Osteocyte (in vitro differentiated cells): ENCODE data around the gene UNC13D. TPM values are rescaled to one million over a fixed set of nuclear protein-coding genes. Genes with fewer than 3 reads are reported as not detected.
"Not testable (repeated sequence)": the region's sequence is repeated elsewhere in the genome, so short reads cannot be mapped to it uniquely, and the experiment has no call there.

ENCODE experiments used
- DNase-seq: peaks from one replicate; pipeline ENCODE4 v3.0.0; 2021; ENCODE audit warnings: mixed read lengths; ENCODE audit not compliant: unreplicated experiment; ENCODE audit errors: extremely low spot score
- H3K27ac Mint-ChIP-seq: one replicate; pipeline ENCODE4 v1.8.0; 2021; ENCODE audit warnings: mild to moderate bottlenecking, mixed read lengths; ENCODE audit not compliant: unreplicated experiment
- H3K27me3 Mint-ChIP-seq: one replicate; pipeline ENCODE4 v1.8.0; 2021; ENCODE audit warnings: mixed read lengths; ENCODE audit not compliant: unreplicated experiment
- H3K36me3 Mint-ChIP-seq: one replicate; pipeline ENCODE4 v1.8.0; 2021; ENCODE audit warnings: mixed read lengths; ENCODE audit not compliant: unreplicated experiment
- H3K4me1 Mint-ChIP-seq: one replicate; pipeline ENCODE4 v1.8.0; 2021; ENCODE audit warnings: mixed read lengths; ENCODE audit not compliant: unreplicated experiment
- H3K4me3 Mint-ChIP-seq: one replicate; pipeline ENCODE4 v1.8.0; 2021; ENCODE audit warnings: mild to moderate bottlenecking, moderate library complexity, mixed read lengths; ENCODE audit not compliant: unreplicated experiment
- H3K9me3 Mint-ChIP-seq: one replicate; pipeline ENCODE4 v1.8.0; 2021; ENCODE audit warnings: mixed read lengths; ENCODE audit not compliant: unreplicated experiment
- microRNA-seq: library from miRNA; unstranded; fragments of <30 nt; microRNA quantifications from one replicate; pipeline ENCODE4 v1.1.0, GENCODE V29; 2020; ENCODE audit not compliant: unreplicated experiment
- total RNA-seq: library from RNA; stranded (reverse); gene quantifications from 2 replicates; pipeline ENCODE4 v1.2.1, GENCODE V29; 2021
- TF ChIP-seq, protein P1 (sequence below): fragments of 200-600 bp; sonication (generic); IDR thresholded peaks from 2 replicates; pipeline ENCODE4 v1.5.0; 2021; ENCODE audit warnings: antibody characterized with exemption, mild to moderate bottlenecking, moderate library complexity

The UNC13D gene
- total RNA-seq, 1 donor from 2014 or later = 3.6 TPM

GRCh38 chr17:75779250-75779986 is 64.8 kb downstream of the UNC13D start:
- Mint-ChIP-seq H3K9me3 (no peaks in the 10 kb centered on the region), H3K4me1 (peaks cover 47% of the 10 kb centered on the region), H3K27ac (peak overlapping the region; percentile 97), H3K36me3 (peaks cover 29% of the 10 kb centered on the region), H3K27me3 (no peaks in the 10 kb centered on the region), H3K4me3 (peak overlapping the region; percentile 92)
- TF ChIP-seq, protein P1, sequence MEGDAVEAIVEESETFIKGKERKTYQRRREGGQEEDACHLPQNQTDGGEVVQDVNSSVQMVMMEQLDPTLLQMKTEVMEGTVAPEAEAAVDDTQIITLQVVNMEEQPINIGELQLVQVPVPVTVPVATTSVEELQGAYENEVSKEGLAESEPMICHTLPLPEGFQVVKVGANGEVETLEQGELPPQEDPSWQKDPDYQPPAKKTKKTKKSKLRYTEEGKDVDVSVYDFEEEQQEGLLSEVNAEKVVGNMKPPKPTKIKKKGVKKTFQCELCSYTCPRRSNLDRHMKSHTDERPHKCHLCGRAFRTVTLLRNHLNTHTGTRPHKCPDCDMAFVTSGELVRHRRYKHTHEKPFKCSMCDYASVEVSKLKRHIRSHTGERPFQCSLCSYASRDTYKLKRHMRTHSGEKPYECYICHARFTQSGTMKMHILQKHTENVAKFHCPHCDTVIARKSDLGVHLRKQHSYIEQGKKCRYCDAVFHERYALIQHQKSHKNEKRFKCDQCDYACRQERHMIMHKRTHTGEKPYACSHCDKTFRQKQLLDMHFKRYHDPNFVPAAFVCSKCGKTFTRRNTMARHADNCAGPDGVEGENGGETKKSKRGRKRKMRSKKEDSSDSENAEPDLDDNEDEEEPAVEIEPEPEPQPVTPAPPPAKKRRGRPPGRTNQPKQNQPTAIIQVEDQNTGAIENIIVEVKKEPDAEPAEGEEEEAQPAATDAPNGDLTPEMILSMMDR = peak; percentile 4
- peak; percentile 98 for DNase-seq

- H3K27ac Mint-ChIP-seq = peak overlapping the region; percentile 85
- peaks cover 29% of the 10 kb centered on the region for H3K36me3 Mint-ChIP-seq
- TF ChIP-seq, protein P1 = peak; percentile 71
- H3K4me3 Mint-ChIP-seq = peak overlapping the region; percentile 92
- no peaks in the 10 kb centered on the region for H3K9me3 Mint-ChIP-seq
- no peaks in the 10 kb centered on the region for H3K27me3 Mint-ChIP-seq
- DNase-seq = no peak
- peaks cover 41% of the 10 kb centered on the region for H3K4me1 Mint-ChIP-seq
Observed at GRCh38 chr17:75778861-75779249, 65.3 kb downstream of the UNC13D start.

DNA sequence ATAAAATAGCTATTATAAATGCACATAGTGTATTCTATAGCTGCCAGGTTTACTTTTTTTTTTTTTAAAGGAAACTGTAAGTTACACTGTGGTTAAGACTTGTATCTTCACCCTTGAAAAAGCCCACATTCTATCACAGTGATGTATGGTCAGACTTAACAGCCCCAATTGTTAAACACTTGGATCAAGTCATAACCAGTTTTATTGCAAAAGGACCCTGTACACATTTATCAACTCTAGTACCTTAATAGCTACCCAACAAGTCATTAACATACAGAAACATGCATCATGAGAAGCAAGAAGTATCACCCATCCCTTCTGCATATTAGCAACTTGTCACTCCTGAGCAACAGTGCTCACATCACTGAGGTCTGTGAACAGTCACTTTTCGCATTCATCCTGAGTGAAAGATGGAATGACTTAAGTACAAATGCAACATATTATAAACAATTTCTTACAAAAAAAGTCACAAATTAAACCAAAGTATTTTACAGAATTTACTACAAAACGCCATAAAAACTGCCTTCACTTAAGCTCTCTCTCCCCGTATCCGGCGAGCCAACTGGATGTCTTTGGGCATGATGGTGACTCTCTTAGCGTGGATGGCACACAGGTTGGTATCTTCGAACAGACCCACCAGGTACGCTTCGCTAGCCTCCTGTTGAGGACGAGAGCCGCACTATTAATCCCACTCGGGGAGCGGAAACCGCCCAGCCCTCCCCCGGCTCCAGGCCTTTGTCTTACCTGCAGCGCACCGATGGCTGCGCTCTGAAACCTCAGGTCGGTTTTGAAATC is 65.9 kb downstream of the UNC13D start:
- Mint-ChIP-seq H3K36me3 (peaks cover 29% of the 10 kb centered on the region), H3K27ac (peak overlapping the region; percentile 85), H3K4me1 (peaks cover 36% of the 10 kb centered on the region), H3K4me3 (peak overlapping the region; percentile 92)
- not testable (repeated sequence) for H3K9me3 Mint-ChIP-seq, H3K27me3 Mint-ChIP-seq, DNase-seq

- Mint-ChIP-seq H3K4me1 (peaks cover 28% of the 10 kb centered on the region), H3K9me3 (no peaks in the 10 kb centered on the region), H3K27me3 (no peaks in the 10 kb centered on the region), H3K36me3 (peaks cover 29% of the 10 kb centered on the region), H3K27ac (peak overlapping the region; percentile 80), H3K4me3 (peak overlapping the region; percentile 92)
- no peak for DNase-seq
- TF ChIP-seq, protein P1 = no peak
Observed at GRCh38 chr17:75777296-75777922, 66.8 kb downstream of the UNC13D start.

Small RNA genes lying within 50 kb of the gene (microRNA-seq; reads per million reads assigned to microRNA genes)
- not detected for gene MIR4738

Other genes with a start within 250 kb of the UNC13D start
- 0.24 and 0.42 TPM in 2 replicates for gene SMIM5, start 211.0 kb downstream of the UNC13D start, total RNA-seq
- gene RECQL5, start 177.2 kb downstream of the UNC13D start, total RNA-seq = 39.2 and 44.7 TPM in 2 replicates
- 88.1 and 103 TPM in 2 replicates for gene SAP30BP, start 177.1 kb downstream of the UNC13D start, total RNA-seq
- 460 and 524 TPM in 2 replicates for gene ITGB4, start 122.9 kb downstream of the UNC13D start, total RNA-seq
- gene GALK1, start 79.2 kb downstream of the UNC13D start, total RNA-seq = 30.3 and 31.2 TPM in 2 replicates
- 35.1 and 38.2 TPM in 2 replicates for gene UNK, start 59.6 kb downstream of the UNC13D start, total RNA-seq
- gene WBP2, start 10.9 kb upstream of the UNC13D start, total RNA-seq = 83.1 and 88.2 TPM in 2 replicates
- 33.3 and 40.2 TPM in 2 replicates for gene TRIM47, start 34.2 kb upstream of the UNC13D start, total RNA-seq
- 26.3 and 26.9 TPM in 2 replicates for gene TRIM65, start 52.5 kb upstream of the UNC13D start, total RNA-seq
- 71.1 and 73.6 TPM in 2 replicates for gene MRPL38, start 60.5 kb upstream of the UNC13D start, total RNA-seq
- gene FBF1, start 96.6 kb upstream of the UNC13D start, total RNA-seq = 14.5 and 14.8 TPM in 2 replicates
- gene ACOX1, start 134.8 kb upstream of the UNC13D start, total RNA-seq = 48.0 and 53.4 TPM in 2 replicates
- gene TEN1, start 134.8 kb upstream of the UNC13D start, total RNA-seq = 23.7 and 25.2 TPM in 2 replicates
- gene CDK3, start 156.5 kb upstream of the UNC13D start, total RNA-seq = 8.3 and 9.6 TPM in 2 replicates
- gene EVPL, start 182.9 kb upstream of the UNC13D start, total RNA-seq = not detected in 2 replicates
- gene SRP68, start 228.1 kb upstream of the UNC13D start, total RNA-seq = 73.7 and 74.7 TPM in 2 replicates
- not detected in 2 replicates for gene GALR2, start 230.4 kb upstream of the UNC13D start, total RNA-seq
- not detected in 2 replicates for gene ZACN, start 234.8 kb upstream of the UNC13D start, total RNA-seq